H9 (cell line): Measurements from ENCODE around the gene C17orf107. TPM values are rescaled to one million over a fixed set of nuclear protein-coding genes. Genes with fewer than 3 reads are reported as not detected.

Source experiments
- DNase-seq: peaks from one replicate; pipeline ENCODE4 v3.0.0-alpha.2; 2017
- H2AFZ ChIP-seq: one replicate; pipeline ENCODE4 v1.6.1; 2013; ENCODE audit warnings: mild to moderate bottlenecking, low read length, control low read depth, moderate library complexity
- H2AK5ac ChIP-seq: 2 replicates; pipeline ENCODE4 v1.6.1; 2013; ENCODE audit warnings: low read length, control low read depth, mixed read lengths; ENCODE audit not compliant: insufficient read length
- H2BK120ac ChIP-seq: one replicate; pipeline ENCODE4 v1.6.1; 2013; ENCODE audit warnings: low read depth, mild to moderate bottlenecking, low read length, control low read depth, inconsistent platforms; ENCODE audit not compliant: poor library complexity, severe bottlenecking
- H2BK12ac ChIP-seq: 2 replicates; pipeline ENCODE4 v1.6.1; 2013; ENCODE audit warnings: low read length, control low read depth, mixed read lengths, low read depth; ENCODE audit not compliant: insufficient read length
- H2BK15ac ChIP-seq: 2 replicates; pipeline ENCODE4 v1.6.1; 2013; ENCODE audit warnings: low read depth, low read length, control low read depth
- H2BK20ac ChIP-seq: one replicate; pipeline ENCODE4 v1.6.1; 2013; ENCODE audit warnings: low read depth, mild to moderate bottlenecking, low read length, control low read depth, inconsistent platforms; ENCODE audit not compliant: poor library complexity, severe bottlenecking
- H2BK5ac ChIP-seq: 2 replicates; pipeline ENCODE4 v1.6.1; 2013; ENCODE audit warnings: low read length, control low read depth, mixed read lengths; ENCODE audit not compliant: insufficient read length
- H3K14ac ChIP-seq: 2 replicates; pipeline ENCODE4 v1.6.1; 2013; ENCODE audit warnings: low read length, control low read depth; ENCODE audit not compliant: insufficient read depth
- H3K18ac ChIP-seq: 2 replicates; pipeline ENCODE4 v1.6.1; 2013; ENCODE audit warnings: low read depth, mild to moderate bottlenecking, mixed read lengths, low read length, control low read depth; ENCODE audit not compliant: insufficient read length
- H3K23ac ChIP-seq: 2 replicates; pipeline ENCODE4 v1.6.1; 2013; ENCODE audit warnings: low read length, control low read depth, mixed read lengths, low read depth; ENCODE audit not compliant: insufficient read length
- H3K23me2 ChIP-seq: 2 replicates; pipeline ENCODE4 v1.6.1; 2013; ENCODE audit warnings: low read depth, mild to moderate bottlenecking, mixed read lengths, low read length, control low read depth; ENCODE audit not compliant: insufficient read length, poor library complexity, severe bottlenecking
- H3K27ac ChIP-seq: 2 replicates; pipeline ENCODE4 v1.5.1; 2013; ENCODE audit warnings: low read length, control low read depth, mixed read lengths, low read depth; ENCODE audit not compliant: insufficient read length
- H3K27me3 ChIP-seq: 2 replicates; pipeline ENCODE4 v1.6.1; 2013; ENCODE audit warnings: low read length, control low read depth, inconsistent platforms; ENCODE audit not compliant: insufficient read depth
- H3K4ac ChIP-seq: 2 replicates; pipeline ENCODE4 v1.6.1; 2013; ENCODE audit warnings: low read depth, mild to moderate bottlenecking, control low read depth, inconsistent platforms, low read length, moderate library complexity
- H3K4me1 ChIP-seq: 2 replicates; pipeline ENCODE4 v1.6.1; 2013; ENCODE audit warnings: low read length, control low read depth, inconsistent platforms; ENCODE audit not compliant: insufficient read depth
- H3K4me2 ChIP-seq: 2 replicates; pipeline ENCODE4 v1.6.1; 2013; ENCODE audit warnings: low read length, control low read depth, mixed read lengths; ENCODE audit not compliant: insufficient read length, insufficient read depth
- H3K56ac ChIP-seq: 2 replicates; pipeline ENCODE4 v1.6.1; 2013; ENCODE audit warnings: low read depth, mild to moderate bottlenecking, mixed read lengths, low read length, control low read depth; ENCODE audit not compliant: insufficient read length
- H3K79me1 ChIP-seq: 2 replicates; pipeline ENCODE4 v1.6.1; 2013; ENCODE audit warnings: low read depth, mild to moderate bottlenecking, moderate library complexity, low read length, control low read depth, inconsistent platforms; ENCODE audit not compliant: insufficient read depth, poor library complexity, severe bottlenecking
- H3K79me2 ChIP-seq: 2 replicates; pipeline ENCODE4 v1.6.1; 2013; ENCODE audit warnings: low read length, control low read depth, inconsistent platforms; ENCODE audit not compliant: insufficient read depth
- H3K9ac ChIP-seq: 2 replicates; pipeline ENCODE4 v1.6.1; 2013; ENCODE audit warnings: low read length, control low read depth, mixed read lengths; ENCODE audit not compliant: insufficient read length; ENCODE audit errors: extremely low read depth
- H3K9me3 ChIP-seq: one replicate; pipeline ENCODE4 v1.6.1; 2013; ENCODE audit warnings: low read depth, low read length, inconsistent platforms; ENCODE audit not compliant: control insufficient read depth
- H3T11ph ChIP-seq: one replicate; pipeline ENCODE4 v1.6.1; 2013; ENCODE audit warnings: mild to moderate bottlenecking, low read length, control low read depth, inconsistent platforms
- H4K20me1 ChIP-seq: one replicate; pipeline ENCODE4 v1.6.1; 2013; ENCODE audit not compliant: control insufficient read depth, insufficient read length, insufficient read depth
- H4K5ac ChIP-seq: 2 replicates; pipeline ENCODE4 v1.6.1; 2013; ENCODE audit warnings: low read depth, mild to moderate bottlenecking, mixed read lengths, low read length, control low read depth; ENCODE audit not compliant: insufficient read length
- H4K8ac ChIP-seq: replicated peaks from 2 replicates; pipeline ENCODE4 v1.6.1; 2013; ENCODE audit warnings: low read length, control low read depth, mixed read lengths, low read depth; ENCODE audit not compliant: insufficient read length
- H4K91ac ChIP-seq: 2 replicates; pipeline ENCODE4 v1.6.1; 2013; ENCODE audit warnings: low read depth, mild to moderate bottlenecking, moderate library complexity, mixed read lengths, low read length, control low read depth; ENCODE audit not compliant: insufficient read length
- H3K27ac Mint-ChIP-seq, 3 experiments: 2 replicates in 2 of 3; 3 replicates in 1 of 3; pipeline ENCODE4 v1.8.0; 2020 to 2021; ENCODE audit warnings: mixed read lengths in 3 of 3, mild to moderate bottlenecking in 1 of 3, moderate library complexity in 1 of 3
- H3K27me3 Mint-ChIP-seq: 2 replicates; pipeline ENCODE4 v1.8.0; 2021; ENCODE audit warnings: low read depth, mild to moderate bottlenecking, moderate library complexity, mixed read lengths
- H3K36me3 Mint-ChIP-seq, 3 experiments: 2 replicates in 2 of 3; 3 replicates in 1 of 3; pipeline ENCODE4 v1.8.0; 2020 to 2021; ENCODE audit warnings: low read depth in 3 of 3, mixed read lengths in 3 of 3; ENCODE audit not compliant: insufficient read depth in 1 of 3
- H3K4me1 Mint-ChIP-seq, 2 experiments: 2 replicates each; pipeline ENCODE4 v1.8.0; 2020; ENCODE audit warnings: mixed read lengths in 2 of 2
- H3K4me3 Mint-ChIP-seq, 2 experiments: 2 replicates in 1 of 2; 3 replicates in 1 of 2; pipeline ENCODE4 v1.8.0; 2020 to 2021; ENCODE audit warnings: mild to moderate bottlenecking in 2 of 2, mixed read lengths in 2 of 2, moderate library complexity in 1 of 2
- H3K9me3 Mint-ChIP-seq, 2 experiments: 2 replicates in 1 of 2; 3 replicates in 1 of 2; pipeline ENCODE4 v1.8.0; 2020; ENCODE audit warnings: mild to moderate bottlenecking in 2 of 2, mixed read lengths in 2 of 2, moderate library complexity in 1 of 2
- CTCF ChIP-seq: fragments of 200-600 bp; sonication (generic); conservative IDR thresholded peaks from 3 replicates; pipeline ENCODE4 v1.8.0; 2021; ENCODE audit warnings: antibody characterized with exemption, mild to moderate bottlenecking
- WGBS: extraction: QIAGEN DNeasy Blood & Tissue Kit; methylation state at CpG from one replicate; pipeline ENCODE4 v1.1.7; 2013; ENCODE audit warnings: missing lambda C conversion rate, low lambda C conversion rate, mixed read lengths; ENCODE audit not compliant: insufficient read length; ENCODE audit errors: extremely low coverage; 5-methylcytosine and 5-hydroxymethylcytosine counted together
- total RNA-seq: library from RNA; stranded (reverse); gene quantifications from 2 replicates; pipeline ENCODE4 v1.2.1, GENCODE V29; 2021

Gene C17orf107
- total RNA-seq, 1 experiment from 2014 or later, result 4.4 TPM

DNA sequence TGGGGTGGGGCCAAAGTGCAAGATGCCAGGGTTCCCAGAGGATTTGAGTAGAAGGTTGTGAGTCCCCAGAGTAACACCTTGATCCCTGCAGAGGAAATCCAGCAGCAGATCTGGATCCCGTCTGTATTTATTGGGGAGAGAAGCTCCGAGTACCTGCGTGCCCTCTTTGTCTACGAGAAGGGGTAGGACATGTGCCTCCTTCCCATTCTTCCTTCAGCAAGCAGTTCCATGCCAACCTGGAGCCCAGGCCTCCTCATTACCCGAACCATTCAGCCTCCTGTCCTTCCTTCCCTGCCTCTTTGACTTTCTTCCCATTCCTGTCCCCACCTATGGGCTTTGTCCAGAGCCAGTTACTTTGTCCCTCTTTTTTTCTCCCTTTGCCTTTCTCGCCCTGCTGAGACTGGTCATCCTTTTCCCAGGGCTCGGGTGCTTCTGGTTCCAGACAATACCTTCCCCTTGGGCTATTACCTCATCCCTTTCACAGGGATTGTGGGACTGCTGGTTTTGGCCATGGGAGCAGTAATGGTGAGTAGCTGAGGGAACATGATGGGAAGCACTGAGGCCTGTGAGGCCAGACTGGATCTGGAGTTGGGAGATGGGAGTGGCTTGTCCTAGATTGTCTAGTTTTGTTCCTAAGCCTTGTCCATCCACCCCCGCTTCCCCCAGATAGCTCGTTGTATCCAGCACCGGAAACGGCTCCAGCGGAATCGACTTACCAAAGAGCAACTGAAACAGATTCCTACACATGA, 43.6 kb downstream of the C17orf107 start:
- peaks cover 37 to 46% of the 10 kb centered on the region in 2 experiments for H3K4me1 Mint-ChIP-seq
- H3K18ac ChIP-seq, result no peak overlapping the region
- H3T11ph ChIP-seq, result no peak overlapping the region
- no peak overlapping the region for H3K4me2 ChIP-seq
- peaks cover 20% of the 10 kb centered on the region for H3K23me2 ChIP-seq
- no CpG with 5 or more reads among the region's 13 CpGs for WGBS
- H3K27ac Mint-ChIP-seq, result peak overlapping the region in 2 of 3 experiments; percentile 33 to 51; a peak in 3 of 7 replicates
- no peak overlapping the region for H4K91ac ChIP-seq
- H2BK120ac ChIP-seq, result no peak overlapping the region
- no peak overlapping the region for H2AFZ ChIP-seq
- H3K27me3 ChIP-seq, result no peaks in the 10 kb centered on the region
- no peak overlapping the region for H2BK15ac ChIP-seq
- no peak overlapping the region for H2BK20ac ChIP-seq
- peaks cover 39 to 80% (median 62%) of the 10 kb centered on the region in 3 experiments for H3K36me3 Mint-ChIP-seq
- no peak overlapping the region for H3K9ac ChIP-seq
- TF ChIP-seq CTCF, result no peak
- no peak overlapping the region for H3K4ac ChIP-seq
- H3K14ac ChIP-seq, result no peak overlapping the region
- H3K4me3 Mint-ChIP-seq, result peak overlapping the region; percentile 95 to 98; a peak in 3 of 5 replicates
- peaks cover 16% of the 10 kb centered on the region; the same call in 1 of the 2 replicates for H3K79me2 ChIP-seq
- peaks cover 4% of the 10 kb centered on the region for H4K20me1 ChIP-seq
- H2BK5ac ChIP-seq, result no peak overlapping the region
- H3K27ac ChIP-seq, result no peak overlapping the region
- no peak overlapping the region for H2AK5ac ChIP-seq
- no peak overlapping the region for H3K56ac ChIP-seq
- H3K79me1 ChIP-seq, result peaks cover 8% of the 10 kb centered on the region
- no peak overlapping the region for H2BK12ac ChIP-seq
- H3K4me1 ChIP-seq, result no peaks in the 10 kb centered on the region
- H3K23ac ChIP-seq, result no peak overlapping the region
- no peak for DNase-seq
- H4K8ac ChIP-seq, result no peak overlapping the region
- H3K27me3 Mint-ChIP-seq, result peaks cover 6% of the 10 kb centered on the region
- no peaks in the 10 kb centered on the region for H3K9me3 ChIP-seq
- no peaks in the 10 kb centered on the region; a peak in 2 of 5 replicates for H3K9me3 Mint-ChIP-seq
- H4K5ac ChIP-seq, result no peak overlapping the region
